ENCODE results near the gene ZNF865. TPM values are rescaled to one million over a fixed set of nuclear protein-coding genes. Genes with fewer than 3 reads are reported as not detected.

ZNF865 gene
- polyA plus RNA-seq, 10 donors = 5.0 to 8.7 (median 6.5) TPM

- DNase-seq = no peak
Measured at GRCh38 chr19:55622242-55622969, 17.0 kb downstream of the ZNF865 start.

- no peak for DNase-seq
Measured at GRCh38 chr19:55623130-55623529, 17.7 kb downstream of the ZNF865 start.

DNA sequence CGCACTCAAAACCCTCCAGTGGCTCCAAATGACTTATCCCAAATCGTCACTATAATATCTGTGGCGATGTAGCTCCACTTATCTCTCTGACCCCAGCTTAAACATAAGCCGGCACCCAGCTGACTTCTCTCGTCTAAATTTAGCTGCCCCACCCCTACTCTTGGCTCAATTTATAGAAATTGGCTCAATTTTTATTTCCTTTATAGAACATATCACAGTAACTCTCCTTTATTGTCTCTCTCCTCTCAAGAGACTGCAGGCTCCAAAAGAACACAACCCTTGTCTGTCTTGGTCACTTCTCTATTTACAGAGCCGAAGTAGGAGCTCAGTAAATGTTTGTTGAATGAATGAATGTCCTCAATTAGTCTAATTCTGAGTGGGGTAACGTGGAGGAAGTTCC, 18.1 kb downstream of the ZNF865 start:
- DNase-seq = peak in 1 of 3 donors; percentile 56

GRCh38 chr19:55624109-55625003, 18.9 kb downstream of the ZNF865 start, which contains the start of gene ZNF784:
Gene ZNF784, minus strand, starts transcription at chr19:55624566. Its CDS starts 5 bp downstream, at chr19:55624561.
- peak; percentile 93 to 97 (median 96) for DNase-seq

- no peak for DNase-seq
Measured at GRCh38 chr19:55625004-55625326, 19.5 kb downstream of the ZNF865 start.

DNA sequence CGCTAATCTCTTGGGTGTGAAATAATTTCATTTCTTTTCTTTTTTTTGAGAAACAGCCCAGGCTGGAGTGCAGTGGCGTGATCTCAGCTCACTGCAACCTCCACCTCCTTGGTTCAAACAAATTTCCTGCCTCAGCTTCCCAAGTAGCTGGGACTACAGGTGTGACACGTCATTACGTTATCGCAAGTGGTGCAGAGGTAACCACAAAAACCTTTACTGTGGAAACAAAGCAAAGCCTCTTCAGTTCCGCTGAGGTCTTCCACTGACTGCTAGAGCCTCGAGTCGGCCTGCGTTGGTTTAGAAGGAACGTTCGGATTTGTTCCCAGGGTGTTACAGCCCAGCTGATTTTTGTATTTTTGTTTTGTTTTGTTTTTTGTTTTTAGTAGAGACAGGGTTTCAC, 20.9 kb downstream of the ZNF865 start:
- no peak for DNase-seq

- peak; percentile 90 to 94 (median 91) for DNase-seq
Measured at GRCh38 chr19:55632463-55632834, 27.0 kb downstream of the ZNF865 start.

GRCh38 chr19:55633861-55634260, 28.4 kb downstream of the ZNF865 start:
- no peak for DNase-seq

- no peak for DNase-seq
Measured at GRCh38 chr19:55635334-55635717, 29.9 kb downstream of the ZNF865 start.

DNA sequence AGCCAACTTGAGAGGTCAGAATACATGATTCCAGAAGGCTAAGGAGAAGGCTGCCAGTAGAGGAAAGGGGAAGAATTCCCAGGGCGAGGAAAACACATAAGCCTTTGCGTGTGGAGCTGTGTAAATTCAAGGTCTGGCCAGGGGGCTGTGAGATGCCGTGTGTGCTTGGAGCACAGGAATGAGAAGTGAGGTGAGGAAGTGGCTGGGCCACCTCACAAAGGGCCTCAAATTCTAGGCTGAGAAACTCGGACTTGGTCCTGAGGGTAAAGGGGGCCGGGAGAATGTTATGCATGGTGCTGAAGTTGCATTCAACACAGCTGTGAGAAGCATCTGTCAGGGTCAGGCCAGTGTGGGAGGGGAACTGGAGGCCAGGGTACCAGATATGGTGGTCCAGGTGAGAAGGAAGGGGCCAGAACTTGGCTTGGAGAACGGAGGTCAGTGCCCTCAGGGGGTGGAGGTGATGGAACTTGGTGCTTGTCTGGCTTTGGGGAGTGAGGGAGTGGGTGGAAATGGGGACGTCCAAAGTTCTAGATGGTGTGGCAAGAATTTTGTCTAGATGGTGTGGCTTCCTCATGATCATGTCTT, 30.5 kb downstream of the ZNF865 start:
- DNase-seq = no peak

DNA sequence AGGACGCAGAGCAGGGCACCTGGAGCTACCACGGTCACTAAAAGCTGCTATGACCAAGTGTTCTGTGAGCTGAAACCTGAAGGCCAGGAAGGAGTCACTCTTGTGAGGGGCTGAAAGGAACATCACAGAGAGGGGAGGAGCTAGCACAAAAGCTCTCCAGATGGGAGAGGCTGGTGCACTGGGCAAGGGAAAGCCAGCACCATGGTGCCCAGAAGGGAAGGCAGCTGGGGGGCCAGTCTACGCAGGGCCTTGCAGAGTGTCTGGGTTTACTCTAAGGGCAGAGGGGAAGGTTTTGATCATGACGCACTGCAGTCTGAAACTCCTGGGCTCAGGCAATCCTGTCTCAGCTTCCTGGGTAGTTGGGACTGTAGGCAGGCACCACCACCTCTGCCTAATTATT, 31.3 kb downstream of the ZNF865 start:
- DNase-seq = no peak

- DNase-seq = no peak
Measured at GRCh38 chr19:55637534-55637933, 32.1 kb downstream of the ZNF865 start.

GRCh38 chr19:55638864-55639359, 33.5 kb downstream of the ZNF865 start:
- peak in 1 of 3 donors; percentile 52 for DNase-seq

DNA sequence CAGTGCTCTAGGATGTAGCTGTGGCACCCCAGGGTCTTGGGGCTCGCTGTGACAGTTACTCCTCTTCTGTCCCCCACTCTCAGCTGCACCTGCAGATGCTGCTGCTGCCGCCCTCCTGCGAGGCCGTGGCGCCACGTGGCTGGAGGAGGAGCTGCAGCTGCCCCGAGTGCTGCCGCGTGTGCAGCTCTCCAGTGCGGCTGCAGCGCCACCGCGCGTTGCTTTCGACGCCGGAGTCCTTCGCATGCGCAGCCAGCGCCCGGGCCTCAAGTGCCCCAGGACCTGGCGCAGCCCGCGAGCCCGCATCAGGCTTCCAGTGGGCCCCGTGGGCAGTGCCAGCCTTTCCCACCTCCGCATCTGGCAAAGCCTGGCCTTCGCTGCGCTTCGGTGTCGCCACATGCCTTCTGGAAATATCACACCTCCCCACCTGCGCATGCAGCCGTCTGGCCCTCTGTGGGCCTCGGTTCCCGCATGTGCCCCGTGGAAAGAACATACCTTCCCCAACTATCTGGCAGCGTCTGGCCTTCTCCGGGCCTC, 34.7 kb downstream of the ZNF865 start:
- peak in 2 of 3 donors; percentile 65 to 90 for DNase-seq

DNA sequence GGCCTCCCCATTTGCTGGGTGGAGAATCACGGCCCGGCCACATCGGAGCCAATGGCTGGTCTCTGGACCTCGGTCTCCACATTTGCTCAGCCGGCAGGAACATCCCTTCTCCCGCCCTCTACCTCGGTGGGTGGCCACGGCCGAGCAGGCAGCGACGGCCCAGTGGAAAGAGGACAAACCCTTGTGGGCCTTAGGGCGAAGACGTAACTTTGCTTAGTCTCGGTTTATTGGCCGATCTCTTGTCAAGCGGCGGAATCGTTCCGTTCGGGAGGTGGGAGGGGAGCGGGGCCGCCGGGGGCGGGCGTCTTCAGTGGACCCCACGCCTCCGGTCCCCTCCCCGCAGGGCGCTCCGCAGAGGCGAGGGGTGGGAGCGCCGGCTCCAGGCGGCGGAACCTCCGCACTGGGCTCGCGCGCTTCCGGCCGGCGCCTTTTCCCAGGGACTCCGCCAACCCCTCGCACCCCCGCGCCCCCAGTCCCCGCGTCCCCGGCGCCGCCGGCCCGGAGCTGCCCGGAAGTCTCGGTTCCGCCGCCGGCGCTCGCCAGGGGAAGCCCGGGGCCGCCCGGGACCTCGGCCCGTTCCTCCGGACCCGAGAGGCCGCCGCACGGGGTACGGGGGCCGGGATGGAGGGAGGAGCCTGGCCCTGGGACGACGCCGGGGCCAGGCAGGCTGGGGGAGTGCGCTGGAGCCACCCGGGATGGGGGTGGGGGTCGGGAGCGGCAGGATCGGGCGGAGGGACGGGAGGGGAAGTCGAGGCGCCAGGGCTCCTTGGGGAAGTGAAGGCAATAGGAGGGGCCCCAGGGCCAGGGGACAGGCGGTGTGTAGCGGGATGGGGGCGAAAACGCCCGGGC, 35.4 kb downstream of the ZNF865 start, which contains the start of gene ZNF580:
Gene ZNF580 (plus strand): TSS at position 426 of the 849 bp plus-strand sequence. CDS start 1,507 bp downstream, outside the sequence.
- DNase-seq = peak; percentile 75 to 95 (median 83)

- DNase-seq = no peak
Measured at GRCh38 chr19:55641426-55642152, 36.1 kb downstream of the ZNF865 start.

DNA sequence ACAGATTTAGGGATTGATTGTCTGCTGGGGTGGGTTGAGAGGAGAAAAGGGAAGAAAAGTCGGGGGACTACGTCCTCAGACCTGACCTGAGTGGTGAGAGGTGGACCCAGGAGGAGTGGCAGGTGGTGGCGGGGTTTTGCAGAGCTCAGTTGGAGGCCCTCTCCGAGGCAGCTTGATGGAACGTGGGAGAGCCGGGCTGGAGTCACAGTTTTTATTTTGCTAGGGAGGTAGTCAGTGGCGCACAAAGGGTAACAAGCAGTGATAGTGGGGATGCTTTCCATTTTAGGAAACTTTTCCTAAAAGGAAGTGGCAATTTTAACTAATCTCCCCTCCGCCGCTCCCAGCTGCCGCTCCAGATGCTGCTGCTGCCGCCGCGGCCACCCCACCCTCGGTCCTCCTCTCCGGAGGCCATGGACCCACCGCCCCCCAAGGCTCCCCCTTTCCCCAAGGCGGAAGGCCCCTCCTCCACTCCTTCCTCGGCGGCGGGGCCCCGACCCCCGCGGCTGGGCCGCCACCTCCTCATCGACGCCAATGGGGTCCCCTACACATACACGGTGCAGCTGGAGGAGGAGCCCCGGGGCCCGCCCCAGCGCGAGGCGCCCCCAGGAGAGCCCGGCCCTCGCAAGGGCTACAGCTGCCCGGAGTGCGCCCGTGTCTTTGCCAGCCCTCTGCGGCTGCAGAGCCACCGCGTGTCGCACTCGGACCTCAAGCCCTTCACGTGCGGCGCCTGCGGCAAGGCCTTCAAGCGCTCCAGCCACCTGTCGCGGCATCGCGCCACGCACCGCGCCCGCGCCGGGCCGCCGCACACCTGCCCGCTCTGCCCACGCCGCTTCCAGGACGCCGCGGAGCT, 36.9 kb downstream of the ZNF865 start:
- peak in 1 of 3 donors; percentile 48 for DNase-seq

DNA sequence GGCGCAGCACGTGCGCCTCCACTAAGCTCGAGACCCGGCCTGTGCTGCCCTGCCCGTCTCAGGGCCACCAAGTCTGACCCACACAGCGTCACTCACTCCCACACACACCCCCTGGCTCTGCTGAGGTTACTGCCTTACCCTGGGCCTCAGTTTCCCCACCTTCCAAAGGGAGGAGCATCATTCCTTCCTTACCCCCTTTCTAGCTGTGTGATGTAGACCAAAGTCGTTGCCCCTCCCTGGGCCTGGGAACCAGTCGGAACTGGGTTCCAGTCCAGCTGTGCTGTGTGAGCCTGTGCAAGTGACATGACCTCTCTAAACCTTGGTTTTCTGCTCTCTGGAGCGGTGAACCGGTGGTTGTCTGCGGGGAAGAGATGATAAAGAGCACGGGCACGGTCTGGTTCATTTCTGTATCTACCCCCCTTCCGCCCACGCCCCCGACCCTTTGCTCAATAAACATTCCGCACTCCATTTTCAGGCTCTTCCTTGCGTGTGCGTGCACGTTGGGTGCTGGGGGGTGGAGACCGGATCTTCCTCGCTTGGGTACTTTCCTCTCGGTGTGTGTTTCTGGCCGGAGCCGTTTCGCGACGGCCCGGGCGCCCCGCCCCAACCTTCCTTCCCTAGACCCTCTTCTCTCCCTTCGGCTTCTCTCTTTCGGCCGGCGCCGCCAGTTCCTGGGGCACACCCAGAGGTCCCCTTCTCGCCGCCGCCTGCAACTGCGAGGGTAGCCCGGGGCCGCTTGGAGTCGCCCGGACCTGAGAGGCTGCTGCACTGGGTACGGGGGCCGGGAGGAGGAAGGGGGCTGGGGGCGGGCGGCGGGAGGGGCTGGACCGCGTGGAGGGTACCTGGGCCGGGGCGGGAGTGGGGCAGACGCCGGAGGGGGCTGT, 37.8 kb downstream of the ZNF865 start, which contains the start of gene ZNF581:
Gene ZNF581 (plus strand): TSS at position 647 of the 884 bp plus-strand sequence. CDS start 923 bp downstream, outside the sequence.
- peak; percentile 63 to 89 (median 79) for DNase-seq
